GM12865 (cell line): ENCODE measurements around the gene MAP3K8.
A peak's percentile ranks its signal among the peaks of the same experiment; 100 is the strongest.

Source experiments
- DNase-seq: peaks from one replicate; pipeline ENCODE4 v3.0.0; 2010; ENCODE audit warnings: low read depth
- H3K4me3 ChIP-seq: 2 replicates; pipeline ENCODE4 v1.5.1; 2011; ENCODE audit warnings: mild to moderate bottlenecking, low read depth, low read length, control low read depth
- TF ChIP-seq, protein P1 (sequence below): IDR thresholded peaks from 2 replicates; pipeline ENCODE4 v1.5.1; 2011; ENCODE audit warnings: low read length, control low read depth, low read depth, inconsistent platforms; ENCODE audit not compliant: insufficient read depth; ENCODE audit errors: missing control alignments

The MAP3K8 gene

DNA sequence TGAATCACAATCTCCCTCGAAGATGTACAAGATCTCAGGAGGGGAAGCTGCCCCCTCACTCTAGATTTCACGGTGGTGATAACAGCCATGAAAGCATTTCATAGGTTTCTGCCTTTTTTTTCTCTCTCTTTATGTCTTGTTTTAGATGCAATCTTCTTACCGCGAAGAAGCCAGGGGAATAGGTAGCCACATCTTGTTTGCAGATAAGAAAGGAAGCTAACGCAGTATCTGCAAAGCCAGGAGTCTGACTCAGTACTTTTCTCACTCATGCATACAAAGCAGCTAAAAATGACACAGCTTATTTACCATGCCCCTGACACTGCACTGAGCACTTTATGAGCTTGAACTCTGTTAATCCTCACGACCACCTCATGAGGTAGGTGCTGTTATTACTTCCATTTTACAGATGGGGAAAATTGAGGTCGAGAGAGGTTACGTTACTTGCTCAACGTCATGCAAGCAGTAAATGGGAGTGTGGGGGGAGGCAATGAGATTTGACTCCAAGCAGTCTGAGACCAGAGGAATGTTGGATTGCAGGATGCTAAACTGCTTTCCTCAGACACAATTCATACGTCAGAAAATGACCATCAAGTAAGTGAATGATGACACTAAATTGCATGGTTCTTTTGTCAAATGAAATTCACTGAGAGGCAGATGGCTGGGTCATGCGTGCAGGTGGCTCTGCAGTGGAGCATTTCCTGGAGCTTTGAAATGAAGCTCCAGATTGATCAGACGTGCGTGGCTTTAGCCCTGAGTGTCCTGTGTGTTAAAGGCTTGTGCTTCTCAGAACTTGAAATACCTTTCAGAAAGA lies 3.3 kb downstream of the MAP3K8 start:
- DNase-seq = peak; percentile 61
- peak overlapping the region; percentile 77 for H3K4me3 ChIP-seq
- TF ChIP-seq, protein P1, sequence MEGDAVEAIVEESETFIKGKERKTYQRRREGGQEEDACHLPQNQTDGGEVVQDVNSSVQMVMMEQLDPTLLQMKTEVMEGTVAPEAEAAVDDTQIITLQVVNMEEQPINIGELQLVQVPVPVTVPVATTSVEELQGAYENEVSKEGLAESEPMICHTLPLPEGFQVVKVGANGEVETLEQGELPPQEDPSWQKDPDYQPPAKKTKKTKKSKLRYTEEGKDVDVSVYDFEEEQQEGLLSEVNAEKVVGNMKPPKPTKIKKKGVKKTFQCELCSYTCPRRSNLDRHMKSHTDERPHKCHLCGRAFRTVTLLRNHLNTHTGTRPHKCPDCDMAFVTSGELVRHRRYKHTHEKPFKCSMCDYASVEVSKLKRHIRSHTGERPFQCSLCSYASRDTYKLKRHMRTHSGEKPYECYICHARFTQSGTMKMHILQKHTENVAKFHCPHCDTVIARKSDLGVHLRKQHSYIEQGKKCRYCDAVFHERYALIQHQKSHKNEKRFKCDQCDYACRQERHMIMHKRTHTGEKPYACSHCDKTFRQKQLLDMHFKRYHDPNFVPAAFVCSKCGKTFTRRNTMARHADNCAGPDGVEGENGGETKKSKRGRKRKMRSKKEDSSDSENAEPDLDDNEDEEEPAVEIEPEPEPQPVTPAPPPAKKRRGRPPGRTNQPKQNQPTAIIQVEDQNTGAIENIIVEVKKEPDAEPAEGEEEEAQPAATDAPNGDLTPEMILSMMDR = no peak

DNA sequence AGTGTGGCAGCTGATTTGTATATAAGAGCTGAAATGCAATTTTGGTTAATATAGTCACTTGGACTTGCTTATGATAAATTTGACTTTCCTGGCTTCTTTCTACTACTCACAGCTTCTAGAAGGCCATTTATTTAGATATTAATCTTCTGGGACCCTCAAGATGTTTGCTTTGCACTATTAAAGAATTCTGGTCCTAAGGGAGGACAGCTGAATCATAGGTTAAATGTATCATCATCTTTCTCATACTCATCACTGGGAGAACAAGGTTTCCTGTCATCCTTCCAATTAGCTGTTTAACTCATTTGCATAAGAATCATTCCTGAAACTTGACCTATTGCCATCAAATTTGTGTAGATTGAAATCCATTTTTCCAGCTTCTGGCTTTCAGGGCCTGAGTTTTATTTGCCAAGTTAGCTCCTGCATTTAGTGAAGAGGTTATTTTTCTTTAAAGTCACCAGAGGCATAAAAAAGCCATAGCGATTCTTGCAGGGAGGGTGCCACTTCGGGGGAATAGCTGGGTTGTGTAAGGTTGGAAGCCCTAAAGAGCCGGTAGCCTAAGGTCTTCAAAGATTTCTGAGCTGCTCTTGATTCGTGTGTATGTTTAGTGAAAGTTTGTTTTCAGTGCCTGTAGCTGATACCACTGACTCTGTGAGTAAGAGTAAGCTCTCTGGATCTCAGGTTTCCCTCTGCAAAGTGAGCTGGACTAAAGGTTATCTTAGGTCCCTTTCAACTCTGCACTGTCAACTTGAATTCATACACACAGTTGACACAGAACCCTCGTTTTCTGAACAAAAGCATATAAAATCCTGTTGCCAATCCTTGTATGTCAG lies 4.3 kb downstream of the MAP3K8 start:
- peak overlapping the region; percentile 77 for H3K4me3 ChIP-seq
- DNase-seq = peak; percentile 36
- TF ChIP-seq, protein P1 = no peak

DNA sequence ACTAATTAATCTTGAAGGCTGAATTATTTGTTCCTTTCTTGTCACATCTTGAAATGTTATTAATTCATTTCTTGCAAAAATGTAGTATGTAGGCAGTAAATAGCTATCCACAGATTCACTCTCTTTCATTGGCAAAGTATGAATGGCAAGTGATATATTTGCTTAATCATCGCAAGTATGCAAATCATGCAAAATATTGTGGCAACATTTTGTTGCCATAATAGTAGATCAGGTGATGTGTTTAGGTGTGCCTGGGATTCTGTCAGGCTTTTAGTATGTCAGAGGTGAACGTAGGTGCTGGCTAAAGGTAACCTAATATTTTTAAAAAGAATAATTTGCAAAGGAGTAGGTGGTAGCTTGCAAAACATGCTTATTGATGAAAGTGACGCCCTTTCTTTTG lies 5.9 kb downstream of the MAP3K8 start:
- DNase-seq = no peak
- no peak overlapping the region for H3K4me3 ChIP-seq
- TF ChIP-seq, protein P1 = no peak

DNA sequence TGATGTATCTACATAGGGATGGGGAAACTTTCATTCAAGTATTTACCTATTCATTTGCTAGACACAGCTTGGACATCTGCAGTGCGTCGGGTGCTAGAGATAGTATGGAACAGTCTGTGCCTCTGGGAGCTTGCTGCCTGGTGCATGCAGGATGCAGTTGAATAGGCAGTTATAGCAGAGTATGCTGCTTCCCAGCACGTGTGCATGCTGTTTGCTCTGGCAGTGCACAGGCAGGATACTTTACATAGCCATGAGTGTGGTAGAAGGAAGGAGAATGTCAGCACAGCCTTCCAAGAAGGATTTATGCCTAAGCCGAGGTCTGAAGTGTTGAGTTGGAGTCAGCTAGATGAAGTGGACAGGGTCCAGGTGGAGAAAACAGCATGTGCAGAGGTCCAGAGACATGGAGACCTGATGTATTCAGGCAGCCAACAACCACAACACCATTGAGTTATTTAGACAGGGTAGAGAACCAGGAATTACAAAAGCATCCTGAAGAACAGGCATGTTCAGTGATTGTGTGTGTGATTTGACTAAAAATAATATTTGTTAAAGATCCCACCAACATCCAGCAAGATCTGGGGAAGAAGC lies 8.1 kb downstream of the MAP3K8 start:
- no peak for DNase-seq
- TF ChIP-seq, protein P1 = no peak
- H3K4me3 ChIP-seq = no peak overlapping the region

DNA sequence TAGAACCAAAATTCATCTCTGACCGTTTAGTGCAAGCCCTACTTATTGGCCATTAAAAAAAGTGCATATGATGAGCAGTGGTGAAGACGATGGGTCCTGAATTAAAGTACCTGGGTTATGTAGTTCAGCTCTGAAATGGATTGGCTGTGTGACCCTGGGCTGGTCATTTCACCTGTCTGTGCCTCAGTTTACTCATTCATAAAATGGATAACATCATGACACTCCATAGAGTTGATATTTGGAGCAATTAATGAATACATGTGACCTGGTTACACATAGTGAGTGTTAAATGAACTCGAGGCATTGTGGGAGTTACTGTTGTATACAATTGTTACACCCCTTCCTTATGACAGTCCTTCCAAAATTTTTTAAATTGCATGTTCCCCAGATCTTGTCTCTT lies 9.1 kb downstream of the MAP3K8 start:
- H3K4me3 ChIP-seq = no peak overlapping the region
- no peak for DNase-seq
- TF ChIP-seq, protein P1 = no peak

DNA sequence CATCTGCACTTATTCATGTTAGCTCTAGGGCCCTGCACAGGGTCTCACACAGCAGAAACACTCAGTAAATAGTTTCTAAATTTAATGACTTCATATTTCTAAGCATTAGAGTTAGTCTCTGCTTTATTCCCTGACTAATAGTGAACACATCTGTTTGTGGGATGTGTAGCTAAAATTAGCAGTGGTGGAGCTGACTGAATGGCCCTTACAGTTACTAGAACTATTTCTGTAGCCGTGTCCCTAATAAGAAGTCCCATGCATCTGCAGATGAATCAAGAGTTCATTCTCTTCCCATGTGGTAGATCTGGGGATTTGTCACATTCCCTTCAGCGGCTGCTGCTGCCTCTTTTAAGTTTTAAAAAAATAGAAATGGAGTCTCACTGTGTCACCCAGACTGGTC lies 11.7 kb downstream of the MAP3K8 start:
- TF ChIP-seq, protein P1 = no peak
- no peak for DNase-seq
- H3K4me3 ChIP-seq = no peak overlapping the region
